Mucosa of gallbladder (tissue), 1 donor: ENCODE measurements around the gene MTF2. TPM values are rescaled to one million over a fixed set of nuclear protein-coding genes. Genes with fewer than 3 reads are reported as not detected.

ENCODE experiments used
- DNase-seq: peaks from one replicate; pipeline ENCODE4 v3.0.0-alpha.2; 2020; ENCODE audit warnings: low spot score
- total RNA-seq: library from RNA; stranded (reverse); gene quantifications from one replicate; pipeline ENCODE4 v1.2.1, GENCODE V29; 2021
- donor health status: DM: no; HTN: no; CAD: no.

The MTF2 gene
- total RNA-seq, 1 donor from 2014 or later, result 24.3 TPM

DNA sequence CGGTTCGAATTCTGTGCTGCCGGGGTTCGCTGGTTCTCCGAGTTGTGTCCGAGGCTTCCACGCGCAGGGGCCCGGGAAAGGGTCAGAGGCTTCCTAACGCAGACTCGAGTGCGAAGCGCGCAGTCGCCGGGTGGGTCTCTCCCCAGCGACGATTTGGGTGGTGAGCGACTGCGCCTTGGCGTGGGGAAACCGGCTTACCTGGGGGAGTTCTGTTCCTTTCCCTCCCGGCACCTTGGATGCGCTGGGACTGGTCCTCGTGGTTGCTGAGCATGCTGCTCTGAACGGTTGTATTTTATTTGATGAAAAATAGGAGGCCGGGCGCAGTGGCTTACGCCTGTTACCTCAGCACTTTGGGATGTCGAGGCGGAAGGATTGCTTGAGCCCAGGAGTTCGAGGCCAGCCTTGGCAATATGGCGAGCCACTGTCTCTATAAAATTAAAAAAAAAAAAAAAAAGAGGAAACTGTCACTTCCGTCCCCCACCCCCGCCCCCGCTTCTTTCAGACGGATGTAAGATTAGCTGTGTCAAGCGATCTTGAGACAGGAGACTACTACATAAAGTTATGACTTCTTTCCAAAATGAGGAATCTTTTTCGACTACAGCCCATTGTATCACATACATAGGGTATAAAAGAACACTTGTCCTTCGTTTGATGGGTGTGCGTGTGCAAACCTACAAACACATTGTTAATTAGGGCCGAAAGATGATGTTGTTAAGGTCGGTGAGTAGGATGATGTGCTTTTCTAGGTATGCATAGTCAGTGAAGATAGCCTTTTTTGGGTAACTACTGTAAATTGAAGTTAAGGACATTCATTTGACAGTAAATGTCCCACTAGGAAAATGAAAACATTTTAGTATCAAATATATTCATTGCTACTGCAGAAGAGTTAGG is 101.9 kb downstream of the MTF2 start, which contains the start of gene CCDC18:
Gene CCDC18, plus strand, starts transcription at position 2 of the 891 bp plus-strand sequence. CDS start 2,638 bp downstream, outside the sequence.
- no peak for DNase-seq

DNA sequence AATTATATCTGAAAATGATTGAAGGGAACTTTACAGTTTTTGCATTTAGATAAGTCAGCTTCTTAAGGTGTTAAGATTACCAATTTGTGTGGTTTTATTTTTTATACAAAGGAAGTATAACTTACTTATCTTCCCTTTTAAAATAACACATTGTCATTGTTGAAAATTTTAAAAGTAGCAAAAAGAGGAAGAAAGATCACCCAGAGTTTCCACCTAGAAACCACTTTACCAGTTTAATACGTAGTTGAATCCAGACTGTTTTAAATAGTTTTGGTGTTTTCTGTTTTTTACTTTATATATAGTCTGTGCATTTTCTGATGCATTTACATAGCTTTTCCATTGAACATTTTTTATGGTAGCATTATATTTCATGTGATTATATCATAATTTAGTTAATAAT is 107.6 kb downstream of the MTF2 start:
- DNase-seq, result no peak

Other genes with a start within 250 kb of the MTF2 start
- 695 TPM for gene RPL5, start 247.2 kb upstream of the MTF2 start, total RNA-seq
- gene DIPK1A, start 117.8 kb upstream of the MTF2 start, total RNA-seq, result 17.8 TPM
- 98.0 TPM for gene TMED5, start 101.1 kb downstream of the MTF2 start, total RNA-seq
- 2.8 TPM for gene CCDC18, start 101.4 kb downstream of the MTF2 start, total RNA-seq